Measurements from ENCODE around the gene HIGD2A.

HIGD2A gene

DNA sequence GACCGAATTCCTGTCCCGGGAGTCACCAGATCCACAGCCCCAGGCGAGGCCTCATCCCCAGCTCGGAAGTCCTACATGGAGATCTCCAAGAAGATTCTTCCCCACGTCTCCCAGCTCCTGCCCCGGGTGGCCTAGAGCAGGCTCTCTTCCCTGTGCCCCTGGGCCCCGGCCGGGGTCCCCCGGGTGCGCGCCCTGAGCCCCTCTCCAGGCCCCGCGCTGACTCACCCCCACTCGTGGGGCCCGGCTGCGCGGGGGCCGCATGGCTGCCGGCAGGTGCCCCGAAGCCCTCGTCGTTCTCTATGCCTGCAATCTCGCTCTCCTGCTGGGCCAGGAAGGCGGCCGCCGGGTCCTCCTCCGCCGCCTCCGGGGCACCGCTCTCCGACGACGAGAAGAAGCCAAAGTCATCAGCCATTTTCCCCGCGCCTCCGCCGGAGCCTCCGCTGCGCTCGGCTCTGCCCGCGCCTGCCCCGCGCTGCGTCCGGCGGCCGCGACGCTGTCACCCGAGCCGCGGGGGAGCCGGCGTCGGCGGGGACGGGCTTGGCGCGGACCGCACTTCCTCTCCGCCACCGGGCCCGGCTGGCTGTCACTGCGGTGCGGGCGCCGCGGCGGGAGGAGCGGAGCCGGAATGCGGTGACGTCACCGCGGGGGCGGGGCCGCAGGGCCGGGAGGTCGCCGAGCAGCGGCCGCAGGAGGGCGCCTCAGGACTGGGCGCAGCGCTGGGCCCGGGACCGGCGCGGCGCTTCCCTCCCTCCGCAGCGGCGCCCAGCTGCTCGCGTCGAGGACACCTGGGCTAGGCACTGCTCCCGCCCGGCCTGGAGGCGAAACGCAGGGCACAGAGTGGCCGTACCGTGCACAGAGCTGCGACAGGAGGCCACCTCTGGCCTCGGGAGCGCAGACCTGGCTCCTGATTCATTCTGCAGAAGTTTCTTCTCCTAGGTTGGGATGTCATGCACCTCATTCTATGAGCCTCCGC, 27.7 kb downstream of the HIGD2A start, which contains the start of gene CLTB:
Gene CLTB (minus strand): TSS at position 588 of the 973 bp plus-strand sequence. CDS start 176 bp downstream, at position 412.
- peak; percentile 27 for DNase-seq (ENCODE audit: low read depth, low spot score)

DNA sequence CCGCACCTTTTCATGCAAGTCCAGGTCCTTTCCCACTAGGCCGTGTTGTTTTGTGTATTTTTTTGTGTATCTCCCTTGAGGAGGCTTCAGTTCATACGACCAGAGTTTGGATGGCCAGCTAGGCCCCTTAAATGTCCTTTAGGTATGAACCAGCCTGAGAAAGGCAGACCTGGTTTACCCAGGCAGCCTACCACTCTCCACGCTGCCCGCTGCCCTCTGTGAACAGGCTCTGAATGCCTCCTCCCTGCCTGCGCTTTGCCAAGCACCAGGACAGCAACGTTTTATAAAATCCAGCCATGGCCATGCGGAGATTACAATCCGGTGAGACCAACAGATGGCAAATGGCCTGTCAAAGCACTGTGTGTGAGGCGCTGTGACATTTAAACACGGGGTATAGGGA, 28.4 kb downstream of the HIGD2A start:
- DNase-seq (ENCODE audit: low read depth, low spot score) = no peak

DNA sequence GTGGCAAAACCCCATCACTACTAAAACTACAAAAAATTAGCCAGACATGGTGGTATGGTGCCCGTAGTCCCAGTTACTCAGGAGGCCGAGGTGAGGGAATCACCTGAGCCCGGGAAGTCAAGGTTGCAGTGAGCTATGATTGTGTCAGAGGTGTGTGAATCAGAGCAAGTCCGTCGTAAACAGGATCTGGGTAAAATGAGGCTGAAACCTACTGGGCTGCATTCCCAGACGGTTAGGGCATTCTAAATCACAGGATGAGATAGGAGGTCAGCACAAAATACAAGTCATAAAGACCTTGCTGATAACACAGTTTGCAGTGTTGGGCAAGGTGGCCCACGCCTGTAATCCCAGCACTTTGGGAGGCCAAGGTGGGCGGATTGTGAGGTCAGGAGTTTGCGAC, 29.7 kb downstream of the HIGD2A start:
- DNase-seq (ENCODE audit: low read depth, low spot score) = no peak

DNA sequence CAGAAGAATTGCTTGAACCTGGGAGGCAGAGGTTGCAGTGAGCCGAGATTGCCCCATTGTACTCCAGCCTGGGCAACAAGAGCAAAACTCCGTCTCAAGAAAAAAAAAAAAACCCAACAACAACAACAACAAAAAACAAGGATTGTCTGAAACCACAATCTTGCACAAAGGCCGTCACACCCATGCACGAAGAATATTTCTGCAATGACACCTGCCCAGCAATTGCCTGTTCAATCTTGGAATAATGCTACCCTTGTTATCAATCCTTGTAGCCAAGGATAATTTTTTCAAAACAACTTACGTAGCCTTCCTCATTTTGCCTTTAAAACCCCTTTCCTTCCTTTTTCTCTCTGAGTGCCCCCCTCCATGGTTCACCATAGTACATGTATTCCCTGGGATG, 31.5 kb downstream of the HIGD2A start:
- DNase-seq (ENCODE audit: low read depth, low spot score) = no peak

DNA sequence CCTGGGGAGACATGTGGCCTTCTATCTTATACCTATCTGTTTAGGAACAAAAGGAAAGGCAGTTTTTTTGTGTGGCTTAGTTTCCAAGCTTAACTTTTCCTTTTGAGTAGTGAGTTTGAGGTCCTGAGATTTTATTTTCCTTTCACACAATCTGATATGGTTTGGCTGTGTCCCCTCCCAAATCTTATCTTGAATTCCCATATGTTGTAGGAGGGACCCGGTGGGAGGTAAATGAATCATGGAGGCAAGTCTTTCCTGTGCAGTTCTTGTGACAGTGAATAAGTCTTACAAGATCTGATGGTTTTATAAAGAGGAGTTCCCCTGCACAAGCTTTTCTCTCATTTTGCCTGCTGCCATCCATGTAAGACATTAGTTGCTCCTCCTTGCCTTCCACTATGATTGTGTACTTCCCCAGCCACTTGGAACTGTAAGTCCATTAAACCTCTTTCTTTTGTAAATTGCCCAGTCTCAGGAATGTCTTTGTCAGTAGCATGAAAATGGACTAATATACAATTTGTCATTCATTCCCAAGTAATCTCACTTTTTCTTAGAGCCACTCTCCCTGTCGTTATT, 32.5 kb downstream of the HIGD2A start:
- no peak for DNase-seq (ENCODE audit: low read depth, low spot score)

DNA sequence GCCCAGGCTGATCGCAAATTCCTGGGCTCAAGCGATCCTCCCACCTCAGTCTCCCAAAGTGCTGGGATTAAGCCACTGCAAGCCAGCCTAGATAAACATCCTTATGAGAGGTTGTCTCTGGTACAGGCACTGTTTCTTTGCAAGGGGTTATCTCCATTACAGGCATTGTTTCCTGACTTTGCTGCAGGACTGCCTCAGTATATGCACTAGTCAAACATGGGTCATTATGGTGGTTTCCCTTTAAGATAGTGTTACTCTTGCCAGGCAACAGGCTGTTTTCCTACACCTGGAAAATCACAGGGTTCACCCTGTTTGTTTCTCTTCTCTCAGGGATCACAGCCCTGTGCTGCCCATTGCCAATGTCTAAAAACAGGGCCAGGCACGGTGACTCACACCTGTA, 35.6 kb downstream of the HIGD2A start:
- DNase-seq (ENCODE audit: low read depth, low spot score) = no peak

DNA sequence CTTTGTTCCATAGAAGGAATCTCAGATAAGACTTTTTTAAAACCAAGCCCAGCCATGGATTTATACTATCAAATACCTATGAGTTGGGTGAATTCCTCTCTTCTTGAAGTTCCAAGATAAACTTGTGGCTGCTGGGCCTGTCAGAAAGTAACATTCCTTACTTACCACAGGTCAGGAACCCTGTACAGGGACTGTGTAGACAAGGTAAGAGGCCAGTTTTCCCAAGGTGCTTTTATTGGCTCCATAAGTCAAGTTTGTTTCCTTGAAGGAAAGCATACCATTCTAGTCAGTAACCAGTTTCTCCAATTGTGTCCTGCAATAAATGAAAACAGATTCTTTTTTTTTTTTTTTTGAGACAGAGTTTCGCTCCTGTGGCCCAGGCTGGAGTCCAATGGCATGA, 36.6 kb downstream of the HIGD2A start:
- DNase-seq (ENCODE audit: low read depth, low spot score) = no peak

DNA sequence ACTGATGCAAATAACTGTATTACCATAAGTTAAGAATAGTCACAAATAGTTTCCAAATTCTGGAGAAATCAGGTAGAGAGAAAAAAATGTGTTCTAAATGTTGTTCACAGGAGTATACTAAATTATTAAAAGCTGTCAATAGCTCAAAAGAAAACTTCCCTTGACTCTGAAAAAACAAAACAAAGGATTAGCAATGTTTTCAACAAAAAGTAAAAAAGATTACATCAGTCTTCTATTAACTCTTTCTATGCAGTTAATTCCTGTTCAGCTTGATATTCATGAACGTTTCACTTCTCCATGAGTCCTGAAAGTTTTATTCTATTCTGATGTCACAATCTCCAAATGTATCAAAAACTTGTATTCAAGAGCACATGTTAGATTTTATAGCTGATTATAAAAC, 37.2 kb downstream of the HIGD2A start:
- DNase-seq (ENCODE audit: low read depth, low spot score) = no peak

DNA sequence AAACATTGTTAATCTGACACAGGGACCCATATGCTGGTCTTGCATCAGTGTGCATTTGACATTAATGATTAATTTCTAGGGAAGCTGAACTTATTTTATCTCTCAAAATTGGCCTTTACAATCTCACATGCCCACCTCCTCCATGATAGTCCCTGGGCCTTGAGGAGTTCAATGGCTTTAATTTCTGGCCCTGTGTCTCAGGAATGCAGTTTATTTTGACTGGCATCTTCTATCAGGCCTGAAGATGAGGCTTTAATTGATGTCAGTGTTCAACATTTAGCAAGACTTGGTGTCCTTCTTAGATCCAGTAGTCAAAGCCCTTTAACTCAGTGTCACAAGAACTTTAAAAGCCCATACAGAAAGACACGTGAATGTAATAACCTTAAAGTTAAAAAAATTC, 38.3 kb downstream of the HIGD2A start:
- DNase-seq (ENCODE audit: low read depth, low spot score) = no peak

DNA sequence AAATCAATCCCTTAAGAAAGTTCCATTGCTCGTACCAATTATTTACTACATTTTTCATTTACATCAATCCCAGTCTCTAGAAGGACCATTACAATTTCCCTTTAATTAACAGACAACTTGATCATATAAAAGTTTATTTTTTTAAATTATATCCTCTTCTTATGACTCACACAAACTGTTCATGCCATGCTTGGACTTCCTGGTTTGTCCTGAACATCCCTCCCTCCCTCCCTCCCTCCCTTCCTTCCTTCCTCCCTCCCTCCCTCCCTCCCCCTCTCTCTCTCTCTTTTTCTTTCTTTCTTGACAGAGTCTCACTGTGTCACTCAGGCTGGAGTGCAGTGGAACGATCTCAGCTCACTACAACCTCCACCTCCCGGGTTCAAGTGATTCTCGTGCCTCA, 39.4 kb downstream of the HIGD2A start:
- no peak for DNase-seq (ENCODE audit: low read depth, low spot score)

DNA sequence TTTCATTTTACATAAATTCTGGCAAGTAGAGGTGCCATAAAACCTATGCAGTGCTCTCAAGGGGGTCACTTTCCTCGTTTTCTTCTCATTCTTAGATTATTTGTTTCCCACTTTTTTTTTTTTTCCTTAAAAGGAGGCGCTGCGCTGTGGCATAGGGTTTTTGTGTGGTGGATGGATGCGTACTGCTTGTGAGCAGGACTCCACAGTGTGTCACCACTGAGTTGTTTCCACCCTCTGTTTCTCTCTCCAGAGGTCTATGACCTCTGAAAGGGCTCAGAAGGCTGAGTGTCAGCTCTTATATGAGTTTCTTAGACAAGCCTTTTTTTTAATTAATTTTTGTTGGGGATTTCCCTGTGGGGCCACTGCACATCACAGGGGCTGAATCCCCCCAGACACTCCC, 41.4 kb downstream of the HIGD2A start:
- DNase-seq (ENCODE audit: low read depth, low spot score) = no peak

DNA sequence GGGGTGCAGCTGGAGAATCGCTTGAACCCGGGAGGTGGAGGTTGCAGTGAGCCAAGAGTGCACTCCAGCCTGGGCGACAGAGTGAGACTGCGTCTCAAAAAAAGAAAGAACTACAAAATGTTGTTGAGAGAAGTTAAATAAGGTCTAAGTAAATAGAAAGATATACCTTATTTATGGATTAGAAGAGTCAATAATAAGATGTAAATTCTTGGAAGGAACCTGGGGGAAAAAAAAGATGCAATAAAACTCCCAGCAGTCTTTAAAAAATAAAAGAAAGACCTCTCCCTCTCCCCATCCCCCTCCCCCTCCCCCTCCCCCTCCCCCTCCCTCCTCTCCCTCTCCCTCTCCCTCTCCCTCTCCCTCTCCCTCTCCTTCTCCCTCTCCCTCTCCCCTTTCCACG, 44.2 kb downstream of the HIGD2A start:
- DNase-seq (ENCODE audit: low read depth, low spot score) = no peak

DNA sequence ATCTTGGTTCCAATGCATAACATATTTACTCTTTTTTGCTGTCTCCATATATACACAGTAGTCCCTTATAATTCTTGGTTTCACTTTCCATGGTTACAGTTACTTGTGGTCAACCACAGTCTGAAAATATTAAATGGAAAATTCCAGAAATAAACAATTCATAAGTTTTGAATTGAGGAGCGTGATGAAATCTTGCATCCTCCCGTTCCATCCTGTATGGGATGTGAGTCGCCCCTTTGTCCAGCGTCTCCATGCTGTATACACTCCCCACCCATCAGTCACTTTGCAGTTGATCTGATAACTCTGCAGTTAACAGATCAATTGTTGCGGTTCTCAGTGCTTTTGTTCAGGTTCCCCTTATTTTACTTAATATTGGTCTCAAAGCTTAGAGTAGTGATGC, 48.1 kb downstream of the HIGD2A start:
- no peak for DNase-seq (ENCODE audit: low read depth, low spot score)

DNA sequence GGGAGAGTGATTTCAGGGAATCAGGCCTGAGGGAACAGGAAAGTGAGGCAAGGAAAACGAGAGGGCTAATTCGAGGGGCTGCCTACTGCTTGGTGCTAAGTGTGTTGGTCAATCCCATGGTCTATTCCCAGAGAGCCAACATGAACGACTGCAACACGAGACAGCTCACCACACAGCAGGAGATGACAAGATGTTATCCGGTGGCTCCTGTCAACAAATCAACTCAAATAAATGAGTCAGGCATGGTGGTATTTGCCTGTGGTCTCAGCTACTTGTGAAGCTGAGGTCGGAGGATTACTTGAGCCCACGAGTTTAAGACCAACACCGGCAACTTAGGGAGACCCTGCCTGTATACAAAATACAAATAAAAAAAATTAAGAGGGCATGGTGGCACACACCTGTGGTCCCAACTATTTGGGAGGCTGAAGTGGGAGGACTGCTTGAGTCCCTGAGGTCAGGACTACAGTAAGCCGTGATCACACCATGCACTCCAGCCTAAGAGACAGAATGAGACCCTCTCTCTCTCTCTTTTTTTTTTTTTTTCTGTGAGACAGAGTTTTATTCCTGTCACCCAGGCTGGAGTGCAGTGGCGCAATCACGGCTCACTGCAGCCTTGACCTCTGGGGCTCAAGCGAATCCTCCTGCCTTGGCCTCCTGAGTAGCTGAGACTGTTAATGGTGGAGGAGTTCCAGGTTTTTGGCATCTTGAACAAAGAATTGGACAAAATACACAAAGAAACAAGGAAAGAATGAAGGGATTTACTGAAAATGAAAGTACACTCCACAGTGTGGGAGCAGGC, 50.6 kb downstream of the HIGD2A start:
- DNase-seq (ENCODE audit: low read depth, low spot score) = peak; percentile 53
